HEK293T (cell line): Measurements from ENCODE around the gene TEX264.

ENCODE experiments used
- CTCF ChIA-PET: fragments of 350-600 bp; formaldehyde crosslinking; extraction: SDS; loops from one replicate; lab custom pipeline; 2021; ENCODE audit warnings: antibody characterized with exemption, inconsistent platforms; lab: Yijun Ruan, JAX
- POLR2A ChIA-PET: fragments of 350-600 bp; formaldehyde crosslinking; extraction: SDS; loops from one replicate; lab custom pipeline; 2020; ENCODE audit warnings: antibody characterized with exemption, inconsistent platforms; lab: Yijun Ruan, JAX
- DNase-seq: peaks from one replicate; pipeline ENCODE4 v3.0.0; 2012; ENCODE audit warnings: mixed read lengths; ENCODE audit errors: extremely low spot score
- ARNT ChIP-seq: fragments of 450-650 bp; IDR thresholded peaks from 2 replicates; pipeline ENCODE4 v1.6.1; 2017; ENCODE audit warnings: mild to moderate bottlenecking
- BHLHE40 ChIP-seq: fragments of 450-650 bp; IDR thresholded peaks from 2 replicates; pipeline ENCODE4 v1.6.1; 2016; ENCODE audit warnings: mild to moderate bottlenecking, moderate library complexity, borderline replicate concordance
- CTBP1 ChIP-seq: fragments of 450-650 bp; IDR thresholded peaks from 2 replicates; pipeline ENCODE4 v1.6.1; 2016; ENCODE audit warnings: borderline replicate concordance
- ELF4 ChIP-seq: fragments of 450-650 bp; IDR thresholded peaks from 2 replicates; pipeline ENCODE4 v1.6.1; 2017; ENCODE audit warnings: antibody characterized with exemption
- FOXA1 ChIP-seq: fragments of 450-650 bp; IDR thresholded peaks from 2 replicates; pipeline ENCODE4 v1.6.1; 2016; ENCODE audit warnings: mild to moderate bottlenecking
- FOXK2 ChIP-seq: fragments of 450-650 bp; IDR thresholded peaks from 2 replicates; pipeline ENCODE4 v1.6.1; 2016; ENCODE audit warnings: mild to moderate bottlenecking
- FOXM1 ChIP-seq: fragments of 450-650 bp; IDR thresholded peaks from 2 replicates; pipeline ENCODE4 v1.6.1; 2017; ENCODE audit warnings: mild to moderate bottlenecking, borderline replicate concordance
- HDGF ChIP-seq: fragments of 450-650 bp; IDR thresholded peaks from 2 replicates; pipeline ENCODE4 v1.6.1; 2017; ENCODE audit warnings: antibody characterized with exemption, borderline replicate concordance
- L3MBTL2 ChIP-seq: fragments of 450-650 bp; conservative IDR thresholded peaks from 2 replicates; pipeline ENCODE4 v1.6.1; 2016; ENCODE audit warnings: mild to moderate bottlenecking
- LEF1 ChIP-seq: fragments of 450-650 bp; IDR thresholded peaks from 2 replicates; pipeline ENCODE4 v1.6.1; 2017; ENCODE audit warnings: mild to moderate bottlenecking, borderline replicate concordance
- NFRKB ChIP-seq: fragments of 450-650 bp; IDR thresholded peaks from 2 replicates; pipeline ENCODE4 v1.6.1; 2016; ENCODE audit warnings: mild to moderate bottlenecking, moderate library complexity
- SP1 ChIP-seq: fragments of 450-650 bp; IDR thresholded peaks from 2 replicates; pipeline ENCODE4 v1.6.1; 2017
- SUZ12 ChIP-seq: fragments of 450-650 bp; IDR thresholded peaks from 2 replicates; pipeline ENCODE4 v1.6.1; 2016; ENCODE audit warnings: mild to moderate bottlenecking
- TARDBP ChIP-seq: fragments of 450-650 bp; IDR thresholded peaks from 2 replicates; pipeline ENCODE4 v1.6.1; 2016
- ZNF384 ChIP-seq: fragments of 450-650 bp; IDR thresholded peaks from 2 replicates; pipeline ENCODE4 v1.6.1; 2016
- TF ChIP-seq, protein P1 (sequence below): fragments of 450-650 bp; IDR thresholded peaks from 2 replicates; pipeline ENCODE4 v1.6.1; 2016

TEX264 gene

DNA sequence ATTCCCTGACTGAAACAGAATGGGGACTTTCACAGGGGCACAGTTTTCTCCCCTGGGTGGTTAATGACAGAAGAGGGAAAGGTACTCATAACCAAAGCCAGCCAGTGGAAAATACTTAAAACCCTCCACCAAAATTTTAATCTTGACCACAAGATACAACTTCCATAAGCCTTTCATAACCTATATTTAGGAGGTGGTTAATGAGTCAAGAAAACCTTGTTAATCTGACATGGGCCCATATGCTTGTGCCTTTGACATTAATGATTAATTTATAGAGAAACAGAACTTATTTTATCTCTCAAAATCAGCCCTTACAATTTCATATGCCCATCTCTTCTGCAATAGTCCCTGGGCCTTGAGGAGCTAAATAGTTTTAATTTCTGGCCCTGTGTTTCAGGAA is 76.8 kb downstream of the TEX264 start:
- ChIA-PET POLR2A (no interaction called here), CTCF (interaction anchor here (0.6 kb wide), 1 partner anchor 17 kb away, joined by 3 read pairs; no protein-coding TSS in a partner anchor)
- no peak for DNase-seq
- TF ChIP-seq FOXA1 (no peak), NFRKB (no peak)
- TF ChIP-seq, protein P1, sequence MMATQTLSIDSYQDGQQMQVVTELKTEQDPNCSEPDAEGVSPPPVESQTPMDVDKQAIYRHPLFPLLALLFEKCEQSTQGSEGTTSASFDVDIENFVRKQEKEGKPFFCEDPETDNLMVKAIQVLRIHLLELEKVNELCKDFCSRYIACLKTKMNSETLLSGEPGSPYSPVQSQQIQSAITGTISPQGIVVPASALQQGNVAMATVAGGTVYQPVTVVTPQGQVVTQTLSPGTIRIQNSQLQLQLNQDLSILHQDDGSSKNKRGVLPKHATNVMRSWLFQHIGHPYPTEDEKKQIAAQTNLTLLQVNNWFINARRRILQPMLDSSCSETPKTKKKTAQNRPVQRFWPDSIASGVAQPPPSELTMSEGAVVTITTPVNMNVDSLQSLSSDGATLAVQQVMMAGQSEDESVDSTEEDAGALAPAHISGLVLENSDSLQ: no peak

DNA sequence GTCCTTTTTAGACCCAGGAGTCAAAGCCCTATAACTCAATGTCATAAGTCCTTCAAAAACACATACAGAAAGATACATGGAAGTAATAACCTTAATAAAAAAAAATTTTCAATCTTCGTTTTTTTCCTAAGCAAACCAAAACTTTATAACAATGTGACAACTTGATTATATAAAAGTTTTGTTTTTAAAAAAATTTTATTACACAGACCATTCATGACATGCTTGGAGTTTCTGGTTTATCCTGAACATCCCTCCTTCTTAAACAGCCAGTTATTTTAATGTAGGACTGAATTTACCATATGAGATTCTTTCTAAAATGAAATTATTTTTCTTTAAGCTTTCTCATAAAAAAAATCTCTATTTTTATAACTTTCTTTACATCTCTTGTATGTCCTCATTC is 77.3 kb downstream of the TEX264 start:
- ChIA-PET CTCF (interaction anchor here (0.6 kb wide), 1 partner anchor 17 kb away, joined by 3 read pairs; no protein-coding TSS in a partner anchor), POLR2A (no interaction called here)
- TF ChIP-seq ARNT: no peak
- no peak for TF ChIP-seq LEF1
- no peak for TF ChIP-seq FOXM1
- TF ChIP-seq HDGF: no peak
- TF ChIP-seq L3MBTL2: no peak
- no peak for TF ChIP-seq TARDBP
- no peak for TF ChIP-seq FOXA1
- TF ChIP-seq SUZ12: no peak
- TF ChIP-seq BHLHE40: no peak
- TF ChIP-seq NFRKB: no peak
- TF ChIP-seq, protein P1: no peak
- no peak for TF ChIP-seq FOXK2
- TF ChIP-seq CTBP1: no peak
- no peak for TF ChIP-seq SP1
- TF ChIP-seq ZNF384: no peak
- no peak for DNase-seq

DNA sequence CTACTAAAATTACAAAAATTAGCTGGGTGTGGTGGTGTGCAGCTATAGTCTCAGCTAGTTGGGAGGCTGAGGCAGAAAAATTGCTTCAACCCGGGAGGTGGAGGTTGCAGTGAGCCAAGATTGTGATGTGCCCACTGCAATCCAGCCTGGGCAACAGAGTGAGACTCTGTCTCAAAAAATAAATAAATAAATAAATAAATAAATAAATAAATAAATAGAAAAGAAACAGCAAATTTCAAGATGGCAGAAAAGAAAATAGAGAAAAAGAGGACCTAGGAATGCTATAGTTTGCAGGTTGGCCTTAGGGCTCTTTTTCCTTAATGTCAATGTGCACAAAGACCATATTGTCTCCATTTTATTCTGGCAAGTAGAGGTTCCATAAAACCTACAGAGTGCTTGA is 79.8 kb downstream of the TEX264 start:
- ChIA-PET CTCF (no interaction called here), POLR2A (no interaction called here)
- TF ChIP-seq FOXK2: no peak
- no peak for TF ChIP-seq HDGF
- TF ChIP-seq, protein P1: no peak
- TF ChIP-seq ZNF384: no peak
- TF ChIP-seq FOXM1: no peak
- TF ChIP-seq ARNT: no peak
- TF ChIP-seq TARDBP: no peak
- no peak for TF ChIP-seq CTBP1
- no peak for TF ChIP-seq NFRKB
- no peak for TF ChIP-seq ELF4
- no peak for TF ChIP-seq L3MBTL2
- no peak for TF ChIP-seq LEF1
- TF ChIP-seq BHLHE40: no peak
- no peak for TF ChIP-seq SP1
- no peak for TF ChIP-seq SUZ12
- no peak for TF ChIP-seq FOXA1
- DNase-seq: no peak

DNA sequence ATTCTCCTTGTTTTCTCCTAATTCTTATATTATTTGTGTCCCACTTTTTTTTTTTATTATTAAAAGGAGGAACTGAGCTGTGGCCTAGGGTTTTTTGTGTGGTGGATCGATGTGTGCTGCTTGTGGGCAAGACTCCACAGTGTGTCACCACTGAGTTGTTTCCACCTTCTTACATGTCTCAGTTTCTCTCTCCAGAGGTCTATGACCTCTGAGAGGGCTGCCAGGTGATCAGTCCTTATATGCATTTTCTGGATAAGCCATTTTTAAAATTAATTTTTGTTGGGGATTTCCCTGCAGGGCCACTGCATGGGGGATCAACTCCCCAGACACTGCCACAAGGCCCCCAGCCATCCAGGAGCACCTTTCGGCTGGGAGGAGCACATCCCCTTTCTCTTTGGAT is 80.2 kb downstream of the TEX264 start:
- TF ChIP-seq BHLHE40 (no peak), ARNT (no peak), NFRKB (no peak), CTBP1 (no peak), SP1 (no peak), L3MBTL2 (no peak), FOXK2 (no peak), FOXA1 (no peak)
- DNase-seq: no peak
- CTCF ChIA-PET: no interaction called here
- POLR2A ChIA-PET: no interaction called here
